SK-N-SH (cell line): ENCODE data around the gene RAET1E. TPM values are rescaled to one million over a fixed set of nuclear protein-coding genes. Genes with fewer than 3 reads are reported as not detected.
"Not testable (repeated sequence)": the region's sequence is repeated elsewhere in the genome, so short reads cannot be mapped to it uniquely, and the experiment has no call there.

Source experiments
- CTCF ChIA-PET: fragments of 300-600, 350-600 bp; formaldehyde crosslinking; extraction: SDS; loops from one replicate; lab custom pipeline; 2021; lab: Yijun Ruan, JAX
- POLR2A ChIA-PET: fragments of 350-600 bp; sonication (Branson Sonifier 250); formaldehyde crosslinking; extraction: SDS; loops from one replicate; lab custom pipeline; 2020; ENCODE audit warnings: antibody characterized with exemption, inconsistent platforms; lab: Yijun Ruan, JAX
- DNase-seq: peaks from one replicate; pipeline ENCODE4 v3.0.0; 2012
- H2AFZ ChIP-seq: fragments of 200-600 bp; sonication (generic); 2 replicates; pipeline ENCODE4 v1.8.1; 2016; ENCODE audit warnings: antibody characterized with exemption, mild to moderate bottlenecking, low read depth
- H3F3A ChIP-seq: fragments of 200-600 bp; sonication (generic); replicated peaks from 2 replicates; pipeline ENCODE3; 2016; ENCODE audit warnings: antibody characterized with exemption, mild to moderate bottlenecking; ENCODE audit not compliant: insufficient read depth
- H3K27ac ChIP-seq, 2 experiments: fragments of 200-500 bp in 1 of 2; fragments of 200-600 bp in 1 of 2; sonication (Bioruptor generic) in 1 of 2; sonication (generic), shearing (Covaris generic) in 1 of 2; 2 replicates each; pipeline versions ENCODE4 v1.5.1 to v1.6.1; 2014 to 2016; ENCODE audit warnings: low read depth in 2 of 2, inconsistent platforms in 1 of 2, low read length in 1 of 2, mild to moderate bottlenecking in 1 of 2, mixed read lengths in 1 of 2
- H3K27me3 ChIP-seq: fragments of 200-600 bp; sonication (generic), shearing (Covaris generic); 2 replicates; pipeline ENCODE4 v1.6.1; 2016; ENCODE audit warnings: mixed run types; ENCODE audit not compliant: insufficient read depth
- H3K36me3 ChIP-seq, 2 experiments: fragments of 200-500 bp in 1 of 2; fragments of 200-600 bp in 1 of 2; sonication (Bioruptor generic) in 1 of 2; sonication (generic) in 1 of 2; replicated peaks in 1 of 2; 2 replicates each; pipeline versions ENCODE3 to v1.5.1; 2014 to 2016; ENCODE audit warnings: low read length in 1 of 2, mild to moderate bottlenecking in 1 of 2; ENCODE audit not compliant: insufficient read depth in 2 of 2, control insufficient read depth in 1 of 2
- H3K4me1 ChIP-seq, 2 experiments: fragments of 200-500 bp in 1 of 2; fragments of 200-600 bp in 1 of 2; sonication (Bioruptor generic) in 1 of 2; sonication (generic), shearing (Covaris generic) in 1 of 2; 2 replicates each; pipeline versions ENCODE4 v1.5.1 to v1.6.1; 2014 to 2016; ENCODE audit warnings: low read depth in 1 of 2, low read length in 1 of 2, mixed run types in 1 of 2; ENCODE audit not compliant: insufficient read depth in 2 of 2, control insufficient read depth in 1 of 2
- H3K4me2 ChIP-seq: fragments of 200-600 bp; sonication (generic), shearing (Covaris generic); 2 replicates; pipeline ENCODE4 v1.6.1; 2017; ENCODE audit warnings: mixed run types
- H3K4me3 ChIP-seq, 2 experiments: fragments of 200-500 bp in 1 of 2; fragments of 200-600 bp in 1 of 2; sonication (Bioruptor generic) in 1 of 2; sonication (generic), shearing (Covaris generic) in 1 of 2; 2 replicates each; pipeline versions ENCODE4 v1.5.1 to v1.8.1; 2014 to 2016; ENCODE audit warnings: low read depth in 2 of 2, inconsistent platforms in 1 of 2, low read length in 1 of 2, mild to moderate bottlenecking in 1 of 2, mixed read lengths in 1 of 2, moderate library complexity in 1 of 2
- H3K79me2 ChIP-seq: fragments of 200-600 bp; sonication (generic); 2 replicates; pipeline ENCODE4 v1.8.1; 2017; ENCODE audit warnings: mild to moderate bottlenecking; ENCODE audit not compliant: insufficient read depth
- H3K9ac ChIP-seq: fragments of 200-600 bp; sonication (generic); 2 replicates; pipeline ENCODE4 v1.6.1; 2017; ENCODE audit warnings: mixed run types
- H3K9me2 ChIP-seq: fragments of 200-600 bp; sonication (generic); 2 replicates; pipeline ENCODE4 v1.6.1; 2017; ENCODE audit warnings: mixed run types
- H3K9me3 ChIP-seq: fragments of 200-600 bp; sonication (generic); 2 replicates; pipeline ENCODE4 v1.6.1; 2017; ENCODE audit warnings: mixed run types, mild to moderate bottlenecking, moderate library complexity
- H4K20me1 ChIP-seq: fragments of 200-600 bp; sonication (generic); 2 replicates; pipeline ENCODE4 v1.6.1; 2017; ENCODE audit warnings: mild to moderate bottlenecking, mixed run types; ENCODE audit not compliant: insufficient read depth
- CTCF ChIP-seq: fragments of 200-600 bp; sonication (generic); IDR thresholded peaks from 2 replicates; pipeline ENCODE4 v1.6.1; 2017; ENCODE audit warnings: antibody characterized with exemption, mild to moderate bottlenecking, moderate library complexity
- ELF1 ChIP-seq: IDR thresholded peaks from 2 replicates; pipeline ENCODE4 v1.4.0; 2012
- GABPA ChIP-seq: IDR thresholded peaks from 2 replicates; pipeline ENCODE4 v1.4.0; 2012; ENCODE audit warnings: low read depth, mild to moderate bottlenecking
- GATA2 ChIP-seq: sonication (generic); formaldehyde crosslinking; IDR thresholded peaks from 2 replicates; pipeline ENCODE4 v1.5.0; 2020; ENCODE audit warnings: mild to moderate bottlenecking, missing genetic modification reagents
- IRF3 ChIP-seq: fragments of 150-350 bp; IDR thresholded peaks from 2 replicates; pipeline ENCODE4 v1.6.1; 2016; ENCODE audit warnings: mild to moderate bottlenecking, low read depth, low read length
- MAX ChIP-seq: IDR thresholded peaks from 2 replicates; pipeline ENCODE4 v1.4.0; 2012; ENCODE audit warnings: low read depth
- NRF1 ChIP-seq: IDR thresholded peaks from 2 replicates; pipeline ENCODE4 v1.6.1; 2012; ENCODE audit warnings: low read depth, mild to moderate bottlenecking, low read length
- RXRA ChIP-seq: IDR thresholded peaks from 2 replicates; pipeline ENCODE4 v1.4.0; 2012; ENCODE audit warnings: low read depth, mild to moderate bottlenecking, borderline replicate concordance
- SIN3A ChIP-seq: IDR thresholded peaks from 2 replicates; pipeline ENCODE4 v1.6.1; 2012; ENCODE audit warnings: low read depth, mild to moderate bottlenecking, low read length, moderate library complexity, borderline replicate concordance
- WGBS: methylation state at CpG from one replicate; pipeline ENCODE4 v1.1.6; 2017; ENCODE audit warnings: low lambda C conversion rate; 5-methylcytosine and 5-hydroxymethylcytosine counted together
- polyA plus RNA-seq, 3 experiments: library from polyadenylated mRNA; depleted of rRNA; stranded (reverse); fragments of >200 nt; gene quantifications; 2 replicates each; pipeline ENCODE4 v1.2.3, GENCODE V29; 2012

RAET1E gene
- polyA plus RNA-seq, 1 of the 3 experiments (the other 2 are of a cell fraction) = 0.15 TPM

- no peak overlapping the region for H3K9ac ChIP-seq
- H4K20me1 ChIP-seq = no peaks in the 10 kb centered on the region
- no peak overlapping the region for H2AFZ ChIP-seq
- CTCF ChIA-PET = no interaction called here
- H3K27ac ChIP-seq = no peak overlapping the region
- WGBS = 43% methylated on average over 7 of the region's 9 CpGs
- H3K9me3 ChIP-seq = no peaks in the 10 kb centered on the region
- no peaks in the 10 kb centered on the region for H3K36me3 ChIP-seq
- H3K4me1 ChIP-seq = peaks cover 0 to 7% of the 10 kb centered on the region in 2 experiments; a peak in 1 of 4 replicates
- POLR2A ChIA-PET = no interaction called here
- no peaks in the 10 kb centered on the region for H3F3A ChIP-seq
- no peak for DNase-seq
- TF ChIP-seq ELF1 (no peak), CTCF (no peak), GABPA (no peak), GATA2 (no peak), SIN3A (no peak), NRF1 (no peak), RXRA (no peak), MAX (no peak)
- no peak overlapping the region for H3K4me2 ChIP-seq
- no peak overlapping the region for H3K4me3 ChIP-seq
- no peaks in the 10 kb centered on the region for H3K9me2 ChIP-seq
- H3K27me3 ChIP-seq = no peaks in the 10 kb centered on the region
- H3K79me2 ChIP-seq = no peaks in the 10 kb centered on the region
Observed at GRCh38 chr6:149909701-149910470, 12.0 kb upstream of the RAET1E start.

GRCh38 chr6:149908480-149908879, 10.6 kb upstream of the RAET1E start:
- H3K4me2 ChIP-seq, H3K4me1 ChIP-seq, CTCF ChIA-PET, H3K27me3 ChIP-seq, H3K9me2 ChIP-seq, H3F3A ChIP-seq, H3K9me3 ChIP-seq, POLR2A ChIA-PET, H3K36me3 ChIP-seq, DNase-seq, H3K79me2 ChIP-seq, H3K9ac ChIP-seq, H2AFZ ChIP-seq, H4K20me1 ChIP-seq, H3K27ac ChIP-seq, H3K4me3 ChIP-seq: not testable (repeated sequence)
- WGBS = 12% methylated on average over 3 of the region's 4 CpGs

- no peaks in the 10 kb centered on the region for H3F3A ChIP-seq
- H3K27ac ChIP-seq = no peak overlapping the region
- H3K9me2 ChIP-seq = no peaks in the 10 kb centered on the region
- WGBS = 17% methylated on average over 2 of the region's 2 CpGs
- no peaks in the 10 kb centered on the region for H3K27me3 ChIP-seq
- H3K79me2 ChIP-seq = no peaks in the 10 kb centered on the region
- H3K4me3 ChIP-seq = no peak overlapping the region
- no peak for DNase-seq
- no peaks in the 10 kb centered on the region for H4K20me1 ChIP-seq
- no peak for TF ChIP-seq IRF3
- no peak for TF ChIP-seq SIN3A
- ChIA-PET CTCF (interaction anchor here (0.6 kb wide), 1 partner anchor 44 kb away, joined by 3 read pairs; no protein-coding TSS in a partner anchor), POLR2A (no interaction called here)
- H3K9ac ChIP-seq = no peak overlapping the region
- no peak overlapping the region for H2AFZ ChIP-seq
- peaks cover 0 to 7% of the 10 kb centered on the region in 2 experiments; a peak in 1 of 4 replicates for H3K4me1 ChIP-seq
- no peaks in the 10 kb centered on the region for H3K9me3 ChIP-seq
- H3K36me3 ChIP-seq = no peaks in the 10 kb centered on the region
- H3K4me2 ChIP-seq = no peak overlapping the region
Observed at GRCh38 chr6:149907317-149907716, 9.4 kb upstream of the RAET1E start.
